Activated naive CD4-positive, alpha-beta T cell treated with anti-CD3 and anti-CD28 coated beads for 36 hours (primary cell): ENCODE measurements around the gene SASS6. TPM values are rescaled to one million over a fixed set of nuclear protein-coding genes. Genes with fewer than 3 reads are reported as not detected.
A peak's percentile ranks its signal among the peaks of the same experiment; 100 is the strongest.

Source experiments
- CTCF ChIA-PET: fragments of 350-600 bp; sonication (Branson Sonifier 250); formaldehyde crosslinking; loops from one replicate; lab custom pipeline; 2021; ENCODE audit warnings: antibody characterized with exemption; lab: Charles Lee
- DNase-seq: peaks from one replicate; pipeline ENCODE4 v3.0.0-alpha.2; 2020
- H3K27ac Mint-ChIP-seq: one replicate; pipeline ENCODE4 v1.8.0; 2021; ENCODE audit warnings: mild to moderate bottlenecking, mixed read lengths
- H3K27me3 Mint-ChIP-seq: one replicate; pipeline ENCODE4 v1.8.0; 2021; ENCODE audit warnings: low read depth, mixed read lengths
- H3K36me3 Mint-ChIP-seq: one replicate; pipeline ENCODE4 v1.8.0; 2021; ENCODE audit warnings: low read depth, mixed read lengths
- H3K4me1 Mint-ChIP-seq: one replicate; pipeline ENCODE4 v1.8.0; 2021; ENCODE audit warnings: low read depth, mixed read lengths
- H3K4me3 Mint-ChIP-seq: one replicate; pipeline ENCODE4 v1.8.0; 2021; ENCODE audit warnings: mild to moderate bottlenecking, moderate library complexity, mixed read lengths
- H3K9me3 Mint-ChIP-seq: one replicate; pipeline ENCODE4 v1.8.0; 2021; ENCODE audit warnings: mixed read lengths
- intact Hi-C: fragments of 100-400 bp; cut with micrococcal nuclease; formaldehyde crosslinking; loops from one replicate; pipeline ENCODE4 v1.15.1; 2023
- total RNA-seq, 2 experiments: library from RNA; stranded (reverse); gene quantifications; one replicate each; pipeline ENCODE4 v1.2.3, GENCODE V29; 2021

Gene SASS6
- total RNA-seq, 2 experiments from 2014 or later, result 8.2 TPM

GRCh38 chr1:100090471-100090870 lies 42.3 kb downstream of the SASS6 start:
- Mint-ChIP-seq H3K27ac (no peak overlapping the region), H3K4me3 (no peak overlapping the region), H3K4me1 (no peaks in the 10 kb centered on the region), H3K36me3 (peaks cover 19% of the 10 kb centered on the region), H3K27me3 (no peaks in the 10 kb centered on the region), H3K9me3 (no peaks in the 10 kb centered on the region)
- CTCF ChIA-PET, result no interaction called here
- no peak for DNase-seq
- intact Hi-C loops, result no loop called here

DNA sequence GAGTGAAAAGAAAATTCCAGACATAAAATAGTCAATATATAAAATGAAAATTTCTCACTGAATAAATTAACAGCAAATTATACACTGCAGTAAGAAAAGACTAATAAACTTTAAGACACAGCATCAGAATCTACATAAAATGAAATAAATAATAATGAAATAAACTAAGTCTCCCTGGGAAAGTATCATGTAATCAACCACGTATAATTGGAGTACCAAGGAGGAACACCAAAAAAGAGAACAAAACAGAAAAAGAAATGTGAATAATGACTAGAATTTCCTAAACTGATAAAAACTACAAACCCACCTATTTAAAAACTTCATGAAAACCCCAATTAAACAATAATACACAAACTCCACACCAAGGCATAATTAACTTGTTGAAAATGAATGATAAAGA lies 43.6 kb downstream of the SASS6 start:
- Mint-ChIP-seq H3K27me3 (no peaks in the 10 kb centered on the region), H3K36me3 (peaks cover 19% of the 10 kb centered on the region), H3K27ac (no peak overlapping the region), H3K4me3 (no peak overlapping the region), H3K4me1 (no peaks in the 10 kb centered on the region), H3K9me3 (no peaks in the 10 kb centered on the region)
- CTCF ChIA-PET, result no interaction called here
- intact Hi-C loops, result no loop called here
- no peak for DNase-seq

DNA sequence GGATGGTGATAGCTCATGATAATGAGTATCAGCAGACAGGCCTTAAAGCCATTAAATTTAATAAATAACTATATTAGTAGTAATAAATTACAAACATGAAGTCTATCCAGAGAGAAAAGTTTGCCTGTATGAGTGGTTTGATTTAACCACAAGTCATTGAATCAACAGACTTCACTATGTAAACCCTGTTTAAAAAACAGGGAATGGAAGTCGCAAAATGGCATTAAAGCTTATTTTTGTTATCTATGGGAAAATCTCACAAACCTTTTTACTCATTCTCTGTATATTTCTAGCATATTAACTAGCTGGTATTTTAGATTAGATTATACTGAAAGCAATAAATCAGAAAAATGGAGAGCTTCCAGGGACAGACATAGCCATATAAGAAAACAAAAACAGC lies 45.3 kb downstream of the SASS6 start:
- DNase-seq, result no peak
- CTCF ChIA-PET, result interaction anchor here (0.7 to 1.3 kb wide), 3 partner anchors 22 to 44 kb away, joined by 3 to 4 read pairs (median 3); no protein-coding TSS in a partner anchor
- Mint-ChIP-seq H3K27ac (no peak overlapping the region), H3K9me3 (no peaks in the 10 kb centered on the region), H3K4me3 (no peak overlapping the region), H3K4me1 (no peaks in the 10 kb centered on the region), H3K27me3 (no peaks in the 10 kb centered on the region), H3K36me3 (peaks cover 12% of the 10 kb centered on the region)
- intact Hi-C loops, result no loop called here

- no peak overlapping the region for H3K4me3 Mint-ChIP-seq
- no peaks in the 10 kb centered on the region for H3K9me3 Mint-ChIP-seq
- H3K4me1 Mint-ChIP-seq, result peaks cover 11% of the 10 kb centered on the region
- DNase-seq, result no peak
- H3K27me3 Mint-ChIP-seq, result no peaks in the 10 kb centered on the region
- H3K27ac Mint-ChIP-seq, result peak overlapping the region; percentile 13
- intact Hi-C loops, result no loop called here
- peaks cover 24% of the 10 kb centered on the region for H3K36me3 Mint-ChIP-seq
- CTCF ChIA-PET, result interaction anchor here (1.0 kb wide), 1 partner anchor 8 kb away, joined by 3 read pairs; no protein-coding TSS in a partner anchor
Observed at GRCh38 chr1:100080331-100080730, 52.4 kb downstream of the SASS6 start.

DNA sequence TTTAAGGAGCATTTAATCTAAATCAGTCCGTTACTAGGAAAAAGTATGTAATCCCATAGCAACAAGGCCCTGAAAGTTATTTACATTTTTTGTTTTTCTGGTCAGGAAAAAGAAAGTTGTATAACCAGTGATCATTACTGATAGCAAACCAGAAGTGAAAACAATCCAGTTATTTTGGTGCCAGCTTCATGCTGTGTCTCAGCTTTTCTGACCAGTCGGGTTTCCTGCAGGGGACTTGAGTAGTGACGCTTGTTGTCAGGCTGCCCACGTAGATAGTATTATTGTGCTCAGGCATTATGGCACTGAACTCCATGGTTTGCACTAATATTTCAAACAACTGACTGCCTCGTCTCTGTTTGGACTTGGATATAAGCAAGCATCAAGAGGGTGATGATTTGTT lies 55.2 kb downstream of the SASS6 start:
- intact Hi-C loops, result no loop called here

DNA sequence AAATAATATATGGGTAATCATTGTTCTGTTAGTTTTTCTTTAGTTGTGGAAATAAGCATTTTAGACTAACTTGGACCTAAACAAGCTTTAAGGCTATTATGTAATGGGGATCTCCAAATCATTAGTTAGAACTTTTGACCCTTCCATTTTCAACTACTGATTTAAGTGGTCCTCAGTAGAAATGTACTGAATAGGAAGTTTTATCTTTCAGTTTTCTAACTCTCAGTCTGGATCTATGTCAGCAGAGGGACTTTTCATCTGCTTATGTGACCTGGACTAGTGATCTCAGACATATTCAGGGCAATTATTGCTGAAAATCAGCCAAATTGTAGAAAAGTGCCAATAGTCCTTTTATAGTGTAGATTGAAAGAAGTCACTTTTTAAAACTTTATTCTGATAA lies 56.0 kb downstream of the SASS6 start:
- CTCF ChIA-PET, result interaction anchor here (1.6 to 1.7 kb wide), 2 partner anchors 381 to 383 kb away, joined by 3 read pairs; no protein-coding TSS in a partner anchor
- H3K4me1 Mint-ChIP-seq, result peaks cover 13% of the 10 kb centered on the region
- peaks cover 32% of the 10 kb centered on the region for H3K36me3 Mint-ChIP-seq
- H3K4me3 Mint-ChIP-seq, result no peak overlapping the region
- H3K27me3 Mint-ChIP-seq, result no peaks in the 10 kb centered on the region
- H3K9me3 Mint-ChIP-seq, result no peaks in the 10 kb centered on the region
- no peak for DNase-seq
- intact Hi-C loops, result no loop called here
- H3K27ac Mint-ChIP-seq, result no peak overlapping the region

More for the DNA sequence above, 55.2 kb downstream of the SASS6 start:
- H3K4me1 Mint-ChIP-seq, result peaks cover 13% of the 10 kb centered on the region
- H3K4me3 Mint-ChIP-seq, result no peak overlapping the region
- H3K9me3 Mint-ChIP-seq, result no peaks in the 10 kb centered on the region
- CTCF ChIA-PET, result interaction anchor here (0.6 kb wide), 1 partner anchor 21 kb away, joined by 4 read pairs; no protein-coding TSS in a partner anchor
- DNase-seq, result no peak
- peaks cover 33% of the 10 kb centered on the region for H3K36me3 Mint-ChIP-seq
- no peak overlapping the region for H3K27ac Mint-ChIP-seq
- H3K27me3 Mint-ChIP-seq, result no peaks in the 10 kb centered on the region

- Mint-ChIP-seq H3K9me3 (no peaks in the 10 kb centered on the region), H3K36me3 (peaks cover 36% of the 10 kb centered on the region), H3K27ac (no peak overlapping the region), H3K4me1 (peaks cover 13% of the 10 kb centered on the region), H3K27me3 (no peaks in the 10 kb centered on the region), H3K4me3 (no peak overlapping the region)
- intact Hi-C loops, result no loop called here
- no peak for DNase-seq
- CTCF ChIA-PET, result interaction anchor here (1.6 to 1.7 kb wide), 2 partner anchors 382 to 383 kb away, joined by 3 read pairs; no protein-coding TSS in a partner anchor
Observed at GRCh38 chr1:100076319-100076718, 56.4 kb downstream of the SASS6 start.

- DNase-seq, result no peak
- intact Hi-C loops, result no loop called here
- H3K4me3 Mint-ChIP-seq, result no peak overlapping the region
- H3K36me3 Mint-ChIP-seq, result peaks cover 38% of the 10 kb centered on the region
- H3K27ac Mint-ChIP-seq, result peak overlapping the region; percentile 50
- peaks cover 13% of the 10 kb centered on the region for H3K4me1 Mint-ChIP-seq
- no peaks in the 10 kb centered on the region for H3K27me3 Mint-ChIP-seq
- CTCF ChIA-PET, result interaction anchor here (1.6 to 1.7 kb wide), 2 partner anchors 382 to 384 kb away, joined by 3 read pairs; no protein-coding TSS in a partner anchor
- H3K9me3 Mint-ChIP-seq, result no peaks in the 10 kb centered on the region
Observed at GRCh38 chr1:100075773-100076172, 57.0 kb downstream of the SASS6 start.

GRCh38 chr1:100074604-100075395 lies 57.9 kb downstream of the SASS6 start:
- Mint-ChIP-seq H3K4me1 (peaks cover 15% of the 10 kb centered on the region), H3K9me3 (no peaks in the 10 kb centered on the region), H3K27me3 (no peaks in the 10 kb centered on the region), H3K4me3 (no peak overlapping the region), H3K36me3 (peaks cover 42% of the 10 kb centered on the region), H3K27ac (peak overlapping the region; percentile 56)
- DNase-seq, result no peak
- CTCF ChIA-PET, result interaction anchor here (0.6 to 1.6 kb wide), 3 partner anchors 124 to 385 kb away, joined by 3 read pairs; no protein-coding TSS in a partner anchor
- intact Hi-C loops, result no loop called here

DNA sequence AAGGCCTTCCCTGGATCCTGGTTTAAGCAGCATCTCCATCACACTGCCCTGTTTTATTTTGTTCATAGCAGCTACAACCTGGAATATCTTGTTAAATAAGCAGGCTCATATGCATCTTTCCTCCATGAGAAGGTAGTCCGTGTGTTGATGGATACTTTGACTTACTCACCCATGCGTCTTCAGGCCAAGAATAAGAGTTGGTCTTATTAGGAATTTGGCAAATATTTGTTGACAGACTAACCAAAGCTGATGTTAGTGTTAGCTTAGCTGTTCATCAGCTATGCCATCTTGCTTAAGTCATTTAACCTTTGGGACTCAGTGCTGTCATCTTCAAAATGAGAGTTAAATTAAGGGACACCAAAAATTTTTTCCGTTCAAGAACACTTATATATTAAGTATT lies 59.2 kb downstream of the SASS6 start:
- peaks cover 15% of the 10 kb centered on the region for H3K4me1 Mint-ChIP-seq
- H3K4me3 Mint-ChIP-seq, result no peak overlapping the region
- no peak for DNase-seq
- CTCF ChIA-PET, result no interaction called here
- no peaks in the 10 kb centered on the region for H3K27me3 Mint-ChIP-seq
- H3K27ac Mint-ChIP-seq, result no peak overlapping the region
- H3K36me3 Mint-ChIP-seq, result peaks cover 40% of the 10 kb centered on the region
- intact Hi-C loops, result no loop called here
- no peaks in the 10 kb centered on the region for H3K9me3 Mint-ChIP-seq

DNA sequence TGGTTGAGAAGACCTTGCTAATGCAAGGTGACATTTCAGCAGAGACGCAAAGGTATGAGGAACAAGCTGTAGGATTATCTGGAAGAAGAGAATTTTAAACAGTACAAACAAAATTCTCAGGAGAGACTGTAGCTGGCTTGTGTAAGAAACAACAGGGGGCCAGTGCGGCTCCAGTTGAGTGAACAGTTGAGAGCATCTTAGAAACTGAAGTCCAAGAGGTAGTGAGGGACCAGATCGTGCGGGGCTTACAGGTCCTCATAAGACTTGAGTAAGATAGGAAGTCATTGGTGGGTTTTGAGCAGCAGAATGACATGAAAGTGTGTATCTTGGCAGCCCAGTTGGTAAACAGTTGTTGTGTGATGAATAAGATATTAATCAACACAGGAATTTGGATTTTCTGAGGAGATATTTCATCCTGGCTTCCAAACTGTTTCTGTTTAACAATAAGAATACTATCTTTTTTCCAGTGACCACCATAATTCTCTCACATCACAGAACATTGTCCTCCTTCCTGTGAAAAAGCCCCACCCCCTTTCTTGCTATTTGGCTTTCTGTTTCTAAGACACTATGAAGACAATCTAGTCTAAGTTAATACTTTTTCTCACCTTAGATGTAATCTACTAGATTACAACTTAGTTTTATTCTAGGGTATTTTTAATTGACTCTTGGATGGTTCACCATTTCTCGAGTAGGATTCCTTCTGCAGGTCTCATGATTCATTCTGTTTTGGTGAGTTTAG lies 62.4 kb downstream of the SASS6 start:
- Mint-ChIP-seq H3K4me3 (no peak overlapping the region), H3K36me3 (peaks cover 44% of the 10 kb centered on the region)
- CTCF ChIA-PET, result no interaction called here

GRCh38 chr1:100065969-100066227 lies 66.8 kb downstream of the SASS6 start:
- Mint-ChIP-seq H3K27ac (peak overlapping the region; percentile 80), H3K4me3 (no peak overlapping the region), H3K4me1 (peaks cover 33% of the 10 kb centered on the region), H3K27me3 (no peaks in the 10 kb centered on the region), H3K9me3 (no peaks in the 10 kb centered on the region), H3K36me3 (peaks cover 58% of the 10 kb centered on the region)
- DNase-seq, result no peak
- intact Hi-C loops, result no loop called here
- CTCF ChIA-PET, result no interaction called here

More for the DNA sequence above, 62.4 kb downstream of the SASS6 start:
- Mint-ChIP-seq H3K9me3 (no peaks in the 10 kb centered on the region), H3K27me3 (no peaks in the 10 kb centered on the region), H3K27ac (no peak overlapping the region), H3K4me1 (peaks cover 12% of the 10 kb centered on the region)
- intact Hi-C loops, result no loop called here
- no peak for DNase-seq
